T-helper 1 cell treated with Interleukin-12 subunit alpha and Interleukin-12 subunit beta and Interleukin-4 antibody, amounts not matched to agents 30 μg/mL and 1 μg/mL, for 36 hours (primary cell): ENCODE measurements around the gene HAO2.
"Not testable (repeated sequence)": the region's sequence is repeated elsewhere in the genome, so short reads cannot be mapped to it uniquely, and the experiment has no call there.

Source experiments
- H3K27ac Mint-ChIP-seq: one replicate; pipeline ENCODE4 v1.8.0; 2021; ENCODE audit warnings: mild to moderate bottlenecking, mixed read lengths
- H3K27me3 Mint-ChIP-seq: one replicate; pipeline ENCODE4 v1.8.0; 2021; ENCODE audit warnings: low read depth, mixed read lengths
- H3K36me3 Mint-ChIP-seq: one replicate; pipeline ENCODE4 v1.8.0; 2021; ENCODE audit warnings: low read depth, mixed read lengths
- H3K4me1 Mint-ChIP-seq: one replicate; pipeline ENCODE4 v1.8.0; 2021; ENCODE audit warnings: low read depth, mixed read lengths
- H3K4me3 Mint-ChIP-seq: one replicate; pipeline ENCODE4 v1.8.0; 2021; ENCODE audit warnings: mild to moderate bottlenecking, moderate library complexity, mixed read lengths
- H3K9me3 Mint-ChIP-seq: one replicate; pipeline ENCODE4 v1.8.0; 2021; ENCODE audit warnings: mixed read lengths

Gene HAO2

GRCh38 chr1:119333163-119333896, 35.3 kb upstream of the HAO2 start:
- Mint-ChIP-seq H3K27me3 (peaks cover 4% of the 10 kb centered on the region), H3K36me3 (no peaks in the 10 kb centered on the region), H3K9me3 (no peaks in the 10 kb centered on the region), H3K27ac (no peak overlapping the region), H3K4me1 (no peaks in the 10 kb centered on the region), H3K4me3 (no peak overlapping the region)

- not testable (repeated sequence) for H3K27ac Mint-ChIP-seq, H3K4me3 Mint-ChIP-seq, H3K9me3 Mint-ChIP-seq, H3K4me1 Mint-ChIP-seq, H3K27me3 Mint-ChIP-seq, H3K36me3 Mint-ChIP-seq
Measured at GRCh38 chr1:119333897-119334250, 34.7 kb upstream of the HAO2 start.

- H3K4me3 Mint-ChIP-seq, result no peak overlapping the region
- no peaks in the 10 kb centered on the region for H3K4me1 Mint-ChIP-seq
- no peak overlapping the region for H3K27ac Mint-ChIP-seq
- H3K27me3 Mint-ChIP-seq, result peaks cover 19% of the 10 kb centered on the region
- no peaks in the 10 kb centered on the region for H3K9me3 Mint-ChIP-seq
- no peaks in the 10 kb centered on the region for H3K36me3 Mint-ChIP-seq
Measured at GRCh38 chr1:119336848-119337247, 31.7 kb upstream of the HAO2 start.

GRCh38 chr1:119338004-119338403, 30.6 kb upstream of the HAO2 start:
- no peaks in the 10 kb centered on the region for H3K9me3 Mint-ChIP-seq

GRCh38 chr1:119338757-119339156, 29.8 kb upstream of the HAO2 start:
- Mint-ChIP-seq H3K9me3 (no peaks in the 10 kb centered on the region), H3K36me3 (no peaks in the 10 kb centered on the region), H3K27ac (no peak overlapping the region), H3K27me3 (peaks cover 25% of the 10 kb centered on the region), H3K4me3 (no peak overlapping the region), H3K4me1 (no peaks in the 10 kb centered on the region)

More at GRCh38 chr1:119338004-119338403, 30.6 kb upstream of the HAO2 start:
- H3K27ac Mint-ChIP-seq, result no peak overlapping the region
- H3K36me3 Mint-ChIP-seq, result no peaks in the 10 kb centered on the region
- no peak overlapping the region for H3K4me3 Mint-ChIP-seq
- H3K27me3 Mint-ChIP-seq, result peaks cover 21% of the 10 kb centered on the region
- no peaks in the 10 kb centered on the region for H3K4me1 Mint-ChIP-seq

- Mint-ChIP-seq H3K36me3 (no peaks in the 10 kb centered on the region), H3K4me3 (no peak overlapping the region), H3K27me3 (peaks cover 25% of the 10 kb centered on the region), H3K9me3 (no peaks in the 10 kb centered on the region), H3K4me1 (no peaks in the 10 kb centered on the region), H3K27ac (no peak overlapping the region)
Measured at GRCh38 chr1:119340861-119341261, 27.7 kb upstream of the HAO2 start.

- peaks cover 25% of the 10 kb centered on the region for H3K27me3 Mint-ChIP-seq
- no peaks in the 10 kb centered on the region for H3K4me1 Mint-ChIP-seq
- no peak overlapping the region for H3K27ac Mint-ChIP-seq
- no peaks in the 10 kb centered on the region for H3K36me3 Mint-ChIP-seq
- H3K4me3 Mint-ChIP-seq, result no peak overlapping the region
- no peaks in the 10 kb centered on the region for H3K9me3 Mint-ChIP-seq
Measured at GRCh38 chr1:119341372-119341947, 27.1 kb upstream of the HAO2 start.

GRCh38 chr1:119345398-119345797, 23.2 kb upstream of the HAO2 start:
- peaks cover 19% of the 10 kb centered on the region for H3K27me3 Mint-ChIP-seq
- no peak overlapping the region for H3K27ac Mint-ChIP-seq
- no peaks in the 10 kb centered on the region for H3K9me3 Mint-ChIP-seq
- H3K4me1 Mint-ChIP-seq, result peaks cover 7% of the 10 kb centered on the region
- H3K4me3 Mint-ChIP-seq, result no peak overlapping the region
- H3K36me3 Mint-ChIP-seq, result no peaks in the 10 kb centered on the region

GRCh38 chr1:119347858-119348257, 20.7 kb upstream of the HAO2 start:
- H3K27me3 Mint-ChIP-seq, result peaks cover 17% of the 10 kb centered on the region
- H3K27ac Mint-ChIP-seq, result no peak overlapping the region
- peaks cover 7% of the 10 kb centered on the region for H3K4me1 Mint-ChIP-seq
- no peak overlapping the region for H3K4me3 Mint-ChIP-seq
- H3K9me3 Mint-ChIP-seq, result no peaks in the 10 kb centered on the region
- H3K36me3 Mint-ChIP-seq, result no peaks in the 10 kb centered on the region

- no peaks in the 10 kb centered on the region for H3K36me3 Mint-ChIP-seq
- H3K27me3 Mint-ChIP-seq, result peaks cover 13% of the 10 kb centered on the region
- H3K27ac Mint-ChIP-seq, result no peak overlapping the region
- peaks cover 7% of the 10 kb centered on the region for H3K4me1 Mint-ChIP-seq
- no peak overlapping the region for H3K4me3 Mint-ChIP-seq
- H3K9me3 Mint-ChIP-seq, result no peaks in the 10 kb centered on the region
Measured at GRCh38 chr1:119348941-119349340, 19.6 kb upstream of the HAO2 start.

- H3K36me3 Mint-ChIP-seq, H3K9me3 Mint-ChIP-seq, H3K4me3 Mint-ChIP-seq, H3K27ac Mint-ChIP-seq: not testable (repeated sequence)
- Mint-ChIP-seq H3K27me3 (peaks cover 13% of the 10 kb centered on the region), H3K4me1 (peaks cover 16% of the 10 kb centered on the region)
Measured at GRCh38 chr1:119350866-119351265, 17.7 kb upstream of the HAO2 start.

GRCh38 chr1:119351997-119352396, 16.6 kb upstream of the HAO2 start:
- Mint-ChIP-seq H3K36me3 (peaks cover 3% of the 10 kb centered on the region), H3K4me1 (peaks cover 19% of the 10 kb centered on the region), H3K27ac (no peak overlapping the region), H3K9me3 (peaks cover 9% of the 10 kb centered on the region), H3K27me3 (peaks cover 18% of the 10 kb centered on the region), H3K4me3 (no peak overlapping the region)

GRCh38 chr1:119353836-119354235, 14.7 kb upstream of the HAO2 start:
- no peak overlapping the region for H3K4me3 Mint-ChIP-seq
- H3K27me3 Mint-ChIP-seq, result peaks cover 18% of the 10 kb centered on the region
- no peak overlapping the region for H3K27ac Mint-ChIP-seq
- peaks cover 3% of the 10 kb centered on the region for H3K36me3 Mint-ChIP-seq
- peaks cover 9% of the 10 kb centered on the region for H3K9me3 Mint-ChIP-seq
- H3K4me1 Mint-ChIP-seq, result peaks cover 12% of the 10 kb centered on the region

- H3K27ac Mint-ChIP-seq, result no peak overlapping the region
- peaks cover 3% of the 10 kb centered on the region for H3K36me3 Mint-ChIP-seq
- H3K9me3 Mint-ChIP-seq, result peaks cover 9% of the 10 kb centered on the region
- no peak overlapping the region for H3K4me3 Mint-ChIP-seq
- peaks cover 12% of the 10 kb centered on the region for H3K27me3 Mint-ChIP-seq
- peaks cover 12% of the 10 kb centered on the region for H3K4me1 Mint-ChIP-seq
Measured at GRCh38 chr1:119358636-119359035, 9.9 kb upstream of the HAO2 start.

GRCh38 chr1:119359730-119360129, 8.9 kb upstream of the HAO2 start:
- Mint-ChIP-seq H3K9me3 (peaks cover 9% of the 10 kb centered on the region), H3K36me3 (peaks cover 3% of the 10 kb centered on the region), H3K27me3 (peaks cover 12% of the 10 kb centered on the region), H3K27ac (no peak overlapping the region), H3K4me3 (no peak overlapping the region), H3K4me1 (peaks cover 7% of the 10 kb centered on the region)
